Peyer's patch (tissue), 4 donors: ENCODE data around the gene UNK.

Experiments used
- CTCF ChIP-seq, 6 experiments: fragments of 450-650 bp in 4 of 6; fragments of 200-600 bp in 2 of 6; sonication (generic) in 1 of 6; IDR thresholded peaks; one replicate each; pipeline ENCODE4 v1.5.1; 2017 to 2019; ENCODE audit warnings: antibody characterized with exemption in 6 of 6, mild to moderate bottlenecking in 3 of 6, moderate library complexity in 1 of 6
- POLR2A ChIP-seq, 2 donors: fragments of 450-650 bp; IDR thresholded peaks; one replicate each; pipeline ENCODE4 v1.5.1; 2017; ENCODE audit warnings: antibody characterized with exemption in 2 of 2, mild to moderate bottlenecking in 2 of 2, moderate library complexity in 2 of 2

GRCh38 chr17:75836605-75837004 is 52.0 kb downstream of the UNK start:
- TF ChIP-seq POLR2A (IDR thresholded peaks at IDR 0.05) (no peak), CTCF (IDR thresholded peaks at IDR 0.05) (no peak)
